ENCODE data around the gene VPS13D.
A peak's percentile ranks its signal among the peaks of the same experiment; 100 is the strongest.
"Not testable (repeated sequence)": the region's sequence is repeated elsewhere in the genome, so short reads cannot be mapped to it uniquely, and the experiment has no call there.

Gene VPS13D

GRCh38 chr1:12375133-12375829 is 145.5 kb downstream of the VPS13D start:
- no peak for DNase-seq (ENCODE audit: low spot score)

- peak; percentile 37 for DNase-seq (ENCODE audit: low spot score)
Measured at GRCh38 chr1:12376236-12377045, 146.6 kb downstream of the VPS13D start.

GRCh38 chr1:12380326-12381249 is 150.8 kb downstream of the VPS13D start:
- no peak for DNase-seq (ENCODE audit: low spot score)

GRCh38 chr1:12383001-12383400 is 153.2 kb downstream of the VPS13D start:
- no peak for DNase-seq (ENCODE audit: low spot score)

- no peak for DNase-seq (ENCODE audit: low spot score)
Measured at GRCh38 chr1:12383786-12384185, 154.0 kb downstream of the VPS13D start.

- no peak for DNase-seq (ENCODE audit: low spot score)
Measured at GRCh38 chr1:12384836-12385456, 155.1 kb downstream of the VPS13D start.

- DNase-seq (ENCODE audit: low spot score), result no peak
Measured at GRCh38 chr1:12386130-12386529, 156.3 kb downstream of the VPS13D start.

- no peak for DNase-seq (ENCODE audit: low spot score)
Measured at GRCh38 chr1:12387641-12388040, 157.8 kb downstream of the VPS13D start.

GRCh38 chr1:12390296-12390695 is 160.5 kb downstream of the VPS13D start:
- DNase-seq (ENCODE audit: low spot score), result not testable (repeated sequence)

GRCh38 chr1:12397462-12398450 is 167.9 kb downstream of the VPS13D start:
- no peak for DNase-seq (ENCODE audit: low spot score)

GRCh38 chr1:12398479-12398878 is 168.6 kb downstream of the VPS13D start:
- DNase-seq (ENCODE audit: low spot score), result no peak

GRCh38 chr1:12400027-12400693 is 170.3 kb downstream of the VPS13D start:
- DNase-seq (ENCODE audit: low spot score), result no peak

GRCh38 chr1:12402159-12402673 is 172.4 kb downstream of the VPS13D start:
- DNase-seq (ENCODE audit: low spot score), result no peak

GRCh38 chr1:12402842-12403241 is 173.0 kb downstream of the VPS13D start:
- no peak for DNase-seq (ENCODE audit: low spot score)

- no peak for DNase-seq (ENCODE audit: low spot score)
Measured at GRCh38 chr1:12404918-12405317, 175.1 kb downstream of the VPS13D start.

- DNase-seq (ENCODE audit: low spot score), result no peak
Measured at GRCh38 chr1:12405325-12406210, 175.7 kb downstream of the VPS13D start.

- DNase-seq (ENCODE audit: low spot score), result peak; percentile 37
Measured at GRCh38 chr1:12406211-12407021, 176.6 kb downstream of the VPS13D start.

All from globus pallidus (tissue), 1 donor.